Ascending aorta (tissue), 2 donors: ENCODE data around the gene COMMD7. TPM values are rescaled to one million over a fixed set of nuclear protein-coding genes. Genes with fewer than 3 reads are reported as not detected.

Experiments used
- DNase-seq, 2 donors: peaks; one replicate each; pipeline ENCODE4 v3.0.0-alpha.2; 2019; ENCODE audit warnings: low spot score in 2 of 2
- H3K27ac ChIP-seq, 2 donors: fragments of 200-600 bp; sonication (generic); one replicate each; pipeline ENCODE4 v1.5.1; 2016 to 2017; ENCODE audit warnings: mild to moderate bottlenecking in 1 of 2
- H3K27me3 ChIP-seq: fragments of 200-600 bp; sonication (generic); one replicate; pipeline ENCODE4 v1.5.1; 2017
- H3K36me3 ChIP-seq, 2 donors: fragments of 200-600 bp; sonication (generic); one replicate each; pipeline ENCODE4 v1.5.1; 2016
- H3K4me1 ChIP-seq, 2 donors: fragments of 200-600 bp; sonication (generic); one replicate each; pipeline ENCODE4 v1.5.1; 2016 to 2017; ENCODE audit warnings: mild to moderate bottlenecking in 1 of 2
- H3K4me3 ChIP-seq, 2 donors: fragments of 200-600 bp; sonication (generic); one replicate each; pipeline ENCODE4 v1.5.1; 2016 to 2017; ENCODE audit warnings: mild to moderate bottlenecking in 1 of 2
- H3K9me3 ChIP-seq, 2 donors: fragments of 200-600 bp; sonication (generic); one replicate each; pipeline ENCODE4 v1.5.1; 2016
- intact Hi-C: fragments of 100-400 bp; cut with DNase I; formaldehyde crosslinking; loops from one replicate; pipeline ENCODE4 v1.15.1; 2023
- total RNA-seq: library from RNA; depleted of rRNA; stranded (reverse); fragments of >200 nt; gene quantifications from one replicate; pipeline ENCODE4 v1.1.0, GENCODE V29; 2016
- TF ChIP-seq, protein P1 (sequence below), 3 experiments: fragments of 200-600 bp in 2 of 3; fragments of 450-650 bp in 1 of 3; sonication (generic) in 2 of 3; IDR thresholded peaks; one replicate each; pipeline ENCODE4 v1.5.1; 2016 to 2019; ENCODE audit warnings: antibody characterized with exemption in 3 of 3, mild to moderate bottlenecking in 1 of 3, moderate library complexity in 1 of 3

Gene COMMD7
- 90.3 TPM for total RNA-seq

- H3K4me3 ChIP-seq: peak within 1 kb of the TSS; percentile 94 to 96
- H3K36me3 ChIP-seq: no peaks in the 10 kb centered on the region
- H3K27ac ChIP-seq: peak within 1 kb of the TSS; percentile 89 to 92
- H3K9me3 ChIP-seq: no peaks in the 10 kb centered on the region
- H3K27me3 ChIP-seq: no peaks in the 10 kb centered on the region
- H3K4me1 ChIP-seq: peaks cover 0 to 12% of the 10 kb centered on the region in 2 donors
- TF ChIP-seq, protein P1, sequence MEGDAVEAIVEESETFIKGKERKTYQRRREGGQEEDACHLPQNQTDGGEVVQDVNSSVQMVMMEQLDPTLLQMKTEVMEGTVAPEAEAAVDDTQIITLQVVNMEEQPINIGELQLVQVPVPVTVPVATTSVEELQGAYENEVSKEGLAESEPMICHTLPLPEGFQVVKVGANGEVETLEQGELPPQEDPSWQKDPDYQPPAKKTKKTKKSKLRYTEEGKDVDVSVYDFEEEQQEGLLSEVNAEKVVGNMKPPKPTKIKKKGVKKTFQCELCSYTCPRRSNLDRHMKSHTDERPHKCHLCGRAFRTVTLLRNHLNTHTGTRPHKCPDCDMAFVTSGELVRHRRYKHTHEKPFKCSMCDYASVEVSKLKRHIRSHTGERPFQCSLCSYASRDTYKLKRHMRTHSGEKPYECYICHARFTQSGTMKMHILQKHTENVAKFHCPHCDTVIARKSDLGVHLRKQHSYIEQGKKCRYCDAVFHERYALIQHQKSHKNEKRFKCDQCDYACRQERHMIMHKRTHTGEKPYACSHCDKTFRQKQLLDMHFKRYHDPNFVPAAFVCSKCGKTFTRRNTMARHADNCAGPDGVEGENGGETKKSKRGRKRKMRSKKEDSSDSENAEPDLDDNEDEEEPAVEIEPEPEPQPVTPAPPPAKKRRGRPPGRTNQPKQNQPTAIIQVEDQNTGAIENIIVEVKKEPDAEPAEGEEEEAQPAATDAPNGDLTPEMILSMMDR (IDR thresholded peaks at IDR 0.05): no peak
- peak in 1 of 2 donors; percentile 78 for DNase-seq
- intact Hi-C loops: loop anchor here (2.0 to 5.0 kb wide), 2 partner anchors 19 to 74 kb away; partner anchors contain the start of genes DNMT3B and MAPRE1
Observed at GRCh38 chr20:32743237-32744112, at the start of gene COMMD7. TSS of gene COMMD7 (minus strand) at chr20:32743467. CDS start at chr20:32743391, 76 bp downstream.

GRCh38 chr20:32792731-32793458 is 49.6 kb upstream of the COMMD7 start:
- Histone ChIP-seq H3K27me3 (no peaks in the 10 kb centered on the region), H3K9me3 (no peaks in the 10 kb centered on the region)
- intact Hi-C loops: no loop called here

DNA sequence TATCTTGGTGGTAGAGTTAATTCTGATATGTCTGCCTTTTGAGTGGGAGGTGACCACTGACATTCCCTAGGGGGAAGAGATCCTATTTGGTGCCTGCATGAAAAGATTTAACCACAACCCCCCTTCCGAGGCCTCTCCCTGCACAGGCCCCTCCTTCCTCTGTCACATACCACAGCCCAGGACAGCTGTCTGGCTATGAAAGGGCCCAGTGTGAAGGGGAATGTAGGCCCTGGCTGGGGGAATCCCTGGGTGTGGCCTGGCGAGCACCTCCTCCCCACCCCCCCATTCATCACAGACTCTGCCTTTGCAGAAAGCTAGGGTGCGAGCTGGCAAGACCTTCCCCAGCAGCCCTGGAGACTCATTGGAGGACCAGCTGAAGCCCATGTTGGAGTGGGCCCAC is 49.0 kb upstream of the COMMD7 start:
- DNase-seq: no peak
- TF ChIP-seq, protein P1 (IDR thresholded peaks at IDR 0.05): no peak
- intact Hi-C loops: no loop called here
- H3K4me3 ChIP-seq: no peak overlapping the region
- H3K4me1 ChIP-seq: no peaks in the 10 kb centered on the region
- H3K36me3 ChIP-seq: peaks cover 0 to 3% of the 10 kb centered on the region in 2 donors
- no peaks in the 10 kb centered on the region for H3K27me3 ChIP-seq
- H3K9me3 ChIP-seq: no peaks in the 10 kb centered on the region
- no peak overlapping the region for H3K27ac ChIP-seq

More at GRCh38 chr20:32792731-32793458, 49.6 kb upstream of the COMMD7 start:
- H3K36me3 ChIP-seq: peaks cover 0 to 3% of the 10 kb centered on the region in 2 donors
- TF ChIP-seq, protein P1 (IDR thresholded peaks at IDR 0.05): no peak
- no peak overlapping the region for H3K4me3 ChIP-seq
- DNase-seq: no peak
- no peaks in the 10 kb centered on the region for H3K4me1 ChIP-seq
- no peak overlapping the region for H3K27ac ChIP-seq

- H3K27ac ChIP-seq: no peak overlapping the region
- no peaks in the 10 kb centered on the region for H3K4me1 ChIP-seq
- DNase-seq: no peak
- H3K9me3 ChIP-seq: no peaks in the 10 kb centered on the region
- H3K36me3 ChIP-seq: peaks cover 0 to 3% of the 10 kb centered on the region in 2 donors
- no peaks in the 10 kb centered on the region for H3K27me3 ChIP-seq
- TF ChIP-seq, protein P1 (IDR thresholded peaks at IDR 0.05): no peak
- H3K4me3 ChIP-seq: no peak overlapping the region
- intact Hi-C loops: no loop called here
Observed at GRCh38 chr20:32790751-32791057, 47.4 kb upstream of the COMMD7 start.

- no peaks in the 10 kb centered on the region for H3K27me3 ChIP-seq
- intact Hi-C loops: no loop called here
Observed at GRCh38 chr20:32789896-32790750, 46.9 kb upstream of the COMMD7 start.

More at GRCh38 chr20:32789896-32790750, 46.9 kb upstream of the COMMD7 start:
- no peak overlapping the region for H3K27ac ChIP-seq
- H3K4me3 ChIP-seq: no peak overlapping the region
- no peaks in the 10 kb centered on the region for H3K4me1 ChIP-seq
- H3K36me3 ChIP-seq: peaks cover 0 to 3% of the 10 kb centered on the region in 2 donors
- H3K9me3 ChIP-seq: no peaks in the 10 kb centered on the region
- TF ChIP-seq, protein P1 (IDR thresholded peaks at IDR 0.05): peak; percentile 82 to 99 (median 99)
- DNase-seq: peak in 1 of 2 donors; percentile 74
